Measurements from ENCODE around the gene PTPRA. TPM values are rescaled to one million over a fixed set of nuclear protein-coding genes. Genes with fewer than 3 reads are reported as not detected.

Gene PTPRA
- total and polyA plus RNA-seq, 2 of the 13 experiments (the other 11 are each of a cell fraction or from before 2014, with no cell fraction given): 47.2 to 127 TPM

- TF ChIP-seq ZNF543 (CRISPR knock-in tag; IDR thresholded peaks at IDR 0.05) (peak; percentile 82; the same call in 1 of the 2 replicates), FOXA1 (IDR thresholded peaks at IDR 0.05) (no peak), FOXA1 (CRISPR knock-in tag; IDR thresholded peaks at IDR 0.05) (peak; percentile 85), ZSCAN5A (CRISPR knock-in tag; IDR thresholded peaks at IDR 0.05; ENCODE audit: borderline replicate concordance) (peak; percentile 89; the same call in 1 of the 2 replicates), ZKSCAN5 (CRISPR knock-in tag; IDR thresholded peaks at IDR 0.05) (no peak), TBX3 (IDR thresholded peaks at IDR 0.05; ENCODE audit: borderline replicate concordance) (peak; percentile 35; the same call in 1 of the 2 replicates), CCAR2 (optimal IDR thresholded peaks at IDR 0.05; ENCODE audit: low read depth, low read length) (peak; percentile 98), ZIK1 (CRISPR knock-in tag; IDR thresholded peaks at IDR 0.05; ENCODE audit: borderline replicate concordance, low read depth) (no peak), IRF2 (CRISPR knock-in tag; IDR thresholded peaks at IDR 0.05) (peak; percentile 98), ZNF20 (CRISPR knock-in tag; IDR thresholded peaks at IDR 0.05) (no peak), ZNF777 (CRISPR knock-in tag; IDR thresholded peaks at IDR 0.05) (no peak), HHEX (CRISPR knock-in tag; IDR thresholded peaks at IDR 0.05) (peak; percentile 67; the same call in 1 of the 2 replicates), THAP11 (CRISPR knock-in tag; IDR thresholded peaks at IDR 0.05) (peak; percentile 73)
- TF ChIP-seq, protein P1, sequence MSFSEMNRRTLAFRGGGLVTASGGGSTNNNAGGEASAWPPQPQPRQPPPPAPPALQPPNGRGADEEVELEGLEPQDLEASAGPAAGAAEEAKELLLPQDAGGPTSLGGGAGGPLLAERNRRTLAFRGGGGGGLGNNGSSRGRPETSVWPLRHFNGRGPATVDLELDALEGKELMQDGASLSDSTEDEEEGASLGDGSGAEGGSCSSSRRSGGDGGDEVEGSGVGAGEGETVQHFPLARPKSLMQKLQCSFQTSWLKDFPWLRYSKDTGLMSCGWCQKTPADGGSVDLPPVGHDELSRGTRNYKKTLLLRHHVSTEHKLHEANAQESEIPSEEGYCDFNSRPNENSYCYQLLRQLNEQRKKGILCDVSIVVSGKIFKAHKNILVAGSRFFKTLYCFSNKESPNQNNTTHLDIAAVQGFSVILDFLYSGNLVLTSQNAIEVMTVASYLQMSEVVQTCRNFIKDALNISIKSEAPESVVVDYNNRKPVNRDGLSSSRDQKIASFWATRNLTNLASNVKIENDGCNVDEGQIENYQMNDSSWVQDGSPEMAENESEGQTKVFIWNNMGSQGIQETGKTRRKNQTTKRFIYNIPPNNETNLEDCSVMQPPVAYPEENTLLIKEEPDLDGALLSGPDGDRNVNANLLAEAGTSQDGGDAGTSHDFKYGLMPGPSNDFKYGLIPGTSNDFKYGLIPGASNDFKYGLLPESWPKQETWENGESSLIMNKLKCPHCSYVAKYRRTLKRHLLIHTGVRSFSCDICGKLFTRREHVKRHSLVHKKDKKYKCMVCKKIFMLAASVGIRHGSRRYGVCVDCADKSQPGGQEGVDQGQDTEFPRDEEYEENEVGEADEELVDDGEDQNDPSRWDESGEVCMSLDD (CRISPR knock-in tag; IDR thresholded peaks at IDR 0.05; ENCODE audit: borderline replicate concordance): no peak
- TF ChIP-seq, protein P2, sequence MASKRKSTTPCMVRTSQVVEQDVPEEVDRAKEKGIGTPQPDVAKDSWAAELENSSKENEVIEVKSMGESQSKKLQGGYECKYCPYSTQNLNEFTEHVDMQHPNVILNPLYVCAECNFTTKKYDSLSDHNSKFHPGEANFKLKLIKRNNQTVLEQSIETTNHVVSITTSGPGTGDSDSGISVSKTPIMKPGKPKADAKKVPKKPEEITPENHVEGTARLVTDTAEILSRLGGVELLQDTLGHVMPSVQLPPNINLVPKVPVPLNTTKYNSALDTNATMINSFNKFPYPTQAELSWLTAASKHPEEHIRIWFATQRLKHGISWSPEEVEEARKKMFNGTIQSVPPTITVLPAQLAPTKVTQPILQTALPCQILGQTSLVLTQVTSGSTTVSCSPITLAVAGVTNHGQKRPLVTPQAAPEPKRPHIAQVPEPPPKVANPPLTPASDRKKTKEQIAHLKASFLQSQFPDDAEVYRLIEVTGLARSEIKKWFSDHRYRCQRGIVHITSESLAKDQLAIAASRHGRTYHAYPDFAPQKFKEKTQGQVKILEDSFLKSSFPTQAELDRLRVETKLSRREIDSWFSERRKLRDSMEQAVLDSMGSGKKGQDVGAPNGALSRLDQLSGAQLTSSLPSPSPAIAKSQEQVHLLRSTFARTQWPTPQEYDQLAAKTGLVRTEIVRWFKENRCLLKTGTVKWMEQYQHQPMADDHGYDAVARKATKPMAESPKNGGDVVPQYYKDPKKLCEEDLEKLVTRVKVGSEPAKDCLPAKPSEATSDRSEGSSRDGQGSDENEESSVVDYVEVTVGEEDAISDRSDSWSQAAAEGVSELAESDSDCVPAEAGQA (IDR thresholded peaks at IDR 0.05; ENCODE audit: low read depth): no peak; the same call in 1 of the 2 replicates
- TF ChIP-seq, protein P2 (CRISPR knock-in tag; IDR thresholded peaks at IDR 0.05; ENCODE audit: borderline replicate concordance): no peak
- TF ChIP-seq, protein P3, sequence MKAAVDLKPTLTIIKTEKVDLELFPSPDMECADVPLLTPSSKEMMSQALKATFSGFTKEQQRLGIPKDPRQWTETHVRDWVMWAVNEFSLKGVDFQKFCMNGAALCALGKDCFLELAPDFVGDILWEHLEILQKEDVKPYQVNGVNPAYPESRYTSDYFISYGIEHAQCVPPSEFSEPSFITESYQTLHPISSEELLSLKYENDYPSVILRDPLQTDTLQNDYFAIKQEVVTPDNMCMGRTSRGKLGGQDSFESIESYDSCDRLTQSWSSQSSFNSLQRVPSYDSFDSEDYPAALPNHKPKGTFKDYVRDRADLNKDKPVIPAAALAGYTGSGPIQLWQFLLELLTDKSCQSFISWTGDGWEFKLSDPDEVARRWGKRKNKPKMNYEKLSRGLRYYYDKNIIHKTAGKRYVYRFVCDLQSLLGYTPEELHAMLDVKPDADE (CRISPR knock-in tag; IDR thresholded peaks at IDR 0.05): no peak
Observed at GRCh38 chr20:2946988-2947961, 74.0 kb downstream of the PTPRA start (continued).
